ENCODE results near the gene ACOT6.

DNA sequence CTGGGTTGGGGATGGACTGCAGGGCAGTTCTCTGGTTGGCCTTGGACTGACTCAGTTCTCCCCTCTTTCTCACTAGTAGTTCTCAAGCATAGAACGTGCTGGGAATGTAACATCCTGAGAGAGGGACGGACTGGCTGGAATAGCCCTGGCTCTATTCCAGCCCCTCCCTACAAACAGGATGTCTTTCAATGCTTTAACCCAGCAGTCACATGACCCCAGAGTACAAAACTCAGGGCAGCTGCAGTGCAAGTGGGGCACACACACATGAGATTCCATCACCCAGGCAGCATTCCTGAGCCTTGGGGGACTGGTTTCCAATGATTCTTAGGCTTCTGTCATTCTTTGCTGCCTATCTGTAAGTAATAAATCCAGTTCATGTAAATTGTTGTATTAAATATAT, 1.6 kb upstream of the ACOT6 start:
- TF ChIP-seq, protein P1, sequence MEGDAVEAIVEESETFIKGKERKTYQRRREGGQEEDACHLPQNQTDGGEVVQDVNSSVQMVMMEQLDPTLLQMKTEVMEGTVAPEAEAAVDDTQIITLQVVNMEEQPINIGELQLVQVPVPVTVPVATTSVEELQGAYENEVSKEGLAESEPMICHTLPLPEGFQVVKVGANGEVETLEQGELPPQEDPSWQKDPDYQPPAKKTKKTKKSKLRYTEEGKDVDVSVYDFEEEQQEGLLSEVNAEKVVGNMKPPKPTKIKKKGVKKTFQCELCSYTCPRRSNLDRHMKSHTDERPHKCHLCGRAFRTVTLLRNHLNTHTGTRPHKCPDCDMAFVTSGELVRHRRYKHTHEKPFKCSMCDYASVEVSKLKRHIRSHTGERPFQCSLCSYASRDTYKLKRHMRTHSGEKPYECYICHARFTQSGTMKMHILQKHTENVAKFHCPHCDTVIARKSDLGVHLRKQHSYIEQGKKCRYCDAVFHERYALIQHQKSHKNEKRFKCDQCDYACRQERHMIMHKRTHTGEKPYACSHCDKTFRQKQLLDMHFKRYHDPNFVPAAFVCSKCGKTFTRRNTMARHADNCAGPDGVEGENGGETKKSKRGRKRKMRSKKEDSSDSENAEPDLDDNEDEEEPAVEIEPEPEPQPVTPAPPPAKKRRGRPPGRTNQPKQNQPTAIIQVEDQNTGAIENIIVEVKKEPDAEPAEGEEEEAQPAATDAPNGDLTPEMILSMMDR (IDR thresholded peaks at IDR 0.05) = no peak
- TF ChIP-seq POLR2A (IDR thresholded peaks at IDR 0.05) = no peak
